Measurements from ENCODE around the gene ZNF333.

The ZNF333 gene

DNA sequence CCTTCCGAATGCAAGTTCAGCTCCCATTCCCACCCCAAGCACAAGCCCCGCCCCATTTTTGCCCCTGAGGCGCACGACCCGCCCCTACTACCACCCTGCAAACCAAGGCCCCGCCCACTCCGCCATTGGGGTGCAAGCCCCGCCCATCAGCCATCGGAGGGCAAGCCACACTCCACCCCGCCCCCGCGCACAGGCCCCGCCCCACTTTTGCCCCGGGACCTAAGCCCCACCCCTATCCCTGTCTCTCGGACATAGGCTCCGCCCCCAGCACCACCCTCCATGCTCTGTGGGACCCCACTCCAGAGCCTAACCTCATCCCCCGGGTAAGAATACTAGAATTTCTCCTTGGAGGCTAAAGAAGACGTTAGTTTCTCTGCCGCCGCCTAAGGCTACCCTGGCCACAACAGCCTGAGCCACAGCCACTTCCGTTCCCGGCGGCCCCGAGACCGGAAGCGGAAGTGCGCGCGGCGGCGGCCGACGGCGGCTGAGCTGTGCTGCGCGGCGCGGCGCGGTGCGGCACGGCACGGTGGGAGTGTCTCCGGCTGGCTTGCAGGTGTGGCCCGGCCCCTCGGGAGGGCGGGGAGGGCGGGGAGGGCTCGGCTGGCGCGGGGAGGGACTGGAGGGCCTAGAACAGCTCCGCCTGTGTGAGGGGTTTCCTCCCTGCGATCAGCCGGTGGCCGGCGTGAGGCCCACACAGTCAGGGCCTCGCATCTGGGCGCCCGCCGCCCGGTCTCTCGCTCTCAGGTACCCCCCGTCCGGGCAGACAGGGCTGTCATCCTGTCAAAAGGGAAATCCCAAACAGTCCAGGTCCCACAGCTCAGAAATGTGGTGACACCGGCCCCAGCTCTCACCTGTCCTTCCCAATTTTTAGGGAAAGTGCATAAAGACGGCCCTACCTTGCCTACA is at the start of gene ZNF333:
ZNF333 (plus strand) TSS at position 451 of the 906 bp plus-strand sequence. CDS start 3,444 bp downstream, outside the sequence.
- Histone ChIP-seq H3K4me3 (peak within 1 kb of the TSS; percentile 61), H3K9me3 (no peaks in the 10 kb centered on the region), H3K36me3 (replicated peaks) (no peaks in the 10 kb centered on the region), H3K4me1 (peaks cover 9% of the 10 kb centered on the region), H3K27me3 (ENCODE audit: low read depth) (no peaks in the 10 kb centered on the region)
- peak; percentile 86 to 100 for DNase-seq (ENCODE audit: low spot score in 2 of 2)
- in situ Hi-C loops (cut with MboI; ENCODE audit: low sequenced_read_pairs), result loop anchor here (5.0 kb wide), 1 partner anchor 118 kb away; the partner anchor contains the start of gene NDUFB7

DNA sequence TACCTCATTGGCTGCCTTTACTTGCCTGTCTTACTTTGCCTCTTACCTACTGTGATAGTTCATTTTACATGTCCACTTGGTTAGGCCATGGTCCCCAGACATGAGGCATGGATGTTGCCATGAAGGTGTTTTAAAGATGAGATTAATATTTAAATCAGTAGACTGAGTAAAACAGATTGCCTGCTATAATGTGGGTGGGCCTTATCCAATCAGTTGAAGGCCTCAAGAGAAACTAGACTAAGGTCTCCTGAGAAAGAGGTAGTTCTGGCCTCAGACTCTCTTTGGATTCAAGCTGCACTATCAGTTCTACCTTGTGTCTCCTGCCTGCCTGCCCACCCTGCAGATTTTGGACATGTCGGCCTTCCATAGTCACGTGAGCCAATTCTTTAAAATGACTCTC is 41.3 kb upstream of the ZNF333 start:
- no peaks in the 10 kb centered on the region for H3K27me3 ChIP-seq (ENCODE audit: low read depth)
- DNase-seq (ENCODE audit: low spot score in 2 of 2), result no peak
- in situ Hi-C loops (cut with MboI; ENCODE audit: low sequenced_read_pairs), result no loop called here
- H3K4me1 ChIP-seq, result no peaks in the 10 kb centered on the region
- H3K9me3 ChIP-seq, result no peaks in the 10 kb centered on the region
- H3K4me3 ChIP-seq, result no peak overlapping the region
- no peaks in the 10 kb centered on the region for H3K36me3 ChIP-seq (replicated peaks)

- Histone ChIP-seq H3K27me3 (ENCODE audit: low read depth) (no peaks in the 10 kb centered on the region), H3K4me1 (no peaks in the 10 kb centered on the region), H3K4me3 (no peak overlapping the region), H3K36me3 (replicated peaks) (no peaks in the 10 kb centered on the region), H3K9me3 (no peaks in the 10 kb centered on the region)
- in situ Hi-C loops (cut with MboI; ENCODE audit: low sequenced_read_pairs), result no loop called here
- no peak for DNase-seq (ENCODE audit: low spot score in 2 of 2)
Observed at GRCh38 chr19:14649020-14649419, 40.8 kb upstream of the ZNF333 start.

- in situ Hi-C loops (cut with MboI; ENCODE audit: low sequenced_read_pairs), result no loop called here
Observed at GRCh38 chr19:14650161-14650560, 39.7 kb upstream of the ZNF333 start.

GRCh38 chr19:14654786-14655560 is 34.9 kb upstream of the ZNF333 start:
- Histone ChIP-seq H3K36me3 (replicated peaks) (no peaks in the 10 kb centered on the region), H3K27me3 (ENCODE audit: low read depth) (no peaks in the 10 kb centered on the region), H3K4me3 (no peak overlapping the region), H3K4me1 (no peaks in the 10 kb centered on the region), H3K9me3 (no peaks in the 10 kb centered on the region)
- no peak for DNase-seq (ENCODE audit: low spot score in 2 of 2)
- in situ Hi-C loops (cut with MboI; ENCODE audit: low sequenced_read_pairs), result no loop called here

More at GRCh38 chr19:14650161-14650560, 39.7 kb upstream of the ZNF333 start:
- no peak overlapping the region for H3K4me3 ChIP-seq
- H3K36me3 ChIP-seq (replicated peaks), result no peaks in the 10 kb centered on the region
- no peaks in the 10 kb centered on the region for H3K9me3 ChIP-seq
- no peak for DNase-seq (ENCODE audit: low spot score in 2 of 2)
- no peaks in the 10 kb centered on the region for H3K27me3 ChIP-seq (ENCODE audit: low read depth)
- no peaks in the 10 kb centered on the region for H3K4me1 ChIP-seq

- Histone ChIP-seq H3K36me3 (replicated peaks) (no peaks in the 10 kb centered on the region), H3K4me3 (no peak overlapping the region), H3K9me3 (no peaks in the 10 kb centered on the region), H3K4me1 (no peaks in the 10 kb centered on the region), H3K27me3 (ENCODE audit: low read depth) (no peaks in the 10 kb centered on the region)
- in situ Hi-C loops (cut with MboI; ENCODE audit: low sequenced_read_pairs), result no loop called here
- DNase-seq (ENCODE audit: low spot score in 2 of 2), result no peak
Observed at GRCh38 chr19:14655726-14656125, 34.1 kb upstream of the ZNF333 start.

DNA sequence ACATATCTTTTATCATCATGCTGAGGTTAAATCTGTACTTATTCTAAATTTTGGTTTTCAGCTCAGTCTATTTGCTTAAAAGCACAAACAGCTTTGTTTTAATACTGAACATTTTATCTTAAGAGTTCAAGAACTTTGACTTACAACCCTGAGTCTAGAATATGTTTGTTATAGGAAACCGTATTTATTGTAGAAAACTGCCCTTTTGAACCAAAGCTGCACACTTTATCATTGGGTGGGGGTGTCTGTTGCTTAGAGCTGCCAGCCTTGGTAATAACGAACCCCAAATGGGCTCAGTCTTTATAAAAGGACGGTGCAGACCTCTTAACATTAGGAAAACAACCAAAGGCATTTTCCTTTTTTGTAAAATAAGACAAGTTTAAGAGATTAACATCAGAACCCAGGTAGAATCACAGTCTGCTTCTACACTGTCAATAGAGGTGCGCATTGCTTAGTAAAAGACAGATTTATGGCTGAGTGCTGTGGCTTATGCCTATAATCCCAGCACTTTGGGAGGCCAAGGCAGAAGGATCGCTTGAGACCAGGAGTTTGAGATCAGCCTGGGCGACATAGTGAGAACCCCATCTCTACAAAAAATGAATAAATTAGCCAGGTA is 29.9 kb upstream of the ZNF333 start:
- Histone ChIP-seq H3K4me1 (no peaks in the 10 kb centered on the region), H3K9me3 (no peaks in the 10 kb centered on the region), H3K27me3 (ENCODE audit: low read depth) (no peaks in the 10 kb centered on the region), H3K36me3 (replicated peaks) (no peaks in the 10 kb centered on the region), H3K4me3 (no peak overlapping the region)
- in situ Hi-C loops (cut with MboI; ENCODE audit: low sequenced_read_pairs), result no loop called here
- DNase-seq (ENCODE audit: low spot score in 2 of 2), result no peak

DNA sequence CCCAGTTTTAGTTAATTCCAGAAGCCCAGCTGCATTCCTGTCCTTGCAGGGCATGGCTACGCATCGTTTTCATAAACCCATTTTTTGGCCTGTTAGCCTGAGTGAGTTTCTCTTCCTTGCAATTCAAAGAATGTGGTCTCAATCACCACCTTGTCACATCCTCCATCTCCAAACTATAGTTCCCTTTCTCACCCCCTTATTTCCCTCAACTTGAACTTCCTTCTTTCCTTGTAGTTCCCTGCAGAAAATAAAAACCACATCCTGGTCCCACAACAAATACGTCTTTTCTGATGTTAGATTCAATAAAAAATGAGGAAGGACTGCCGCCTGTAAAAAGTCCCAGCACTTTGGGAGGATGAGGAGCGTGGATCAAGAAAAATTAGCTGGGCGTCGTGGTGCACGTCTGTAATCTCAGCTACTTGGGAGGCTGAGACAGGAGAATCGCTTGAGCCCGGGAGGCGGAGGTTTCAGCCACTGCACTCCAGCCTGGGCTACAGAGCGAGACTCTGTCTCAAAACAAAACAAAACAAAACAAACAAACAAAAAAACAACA is 28.4 kb upstream of the ZNF333 start:
- Histone ChIP-seq H3K4me1 (no peaks in the 10 kb centered on the region), H3K27me3 (ENCODE audit: low read depth) (no peaks in the 10 kb centered on the region), H3K36me3 (replicated peaks) (no peaks in the 10 kb centered on the region), H3K4me3 (no peak overlapping the region), H3K9me3 (no peaks in the 10 kb centered on the region)
- in situ Hi-C loops (cut with MboI; ENCODE audit: low sequenced_read_pairs), result no loop called here
- no peak for DNase-seq (ENCODE audit: low spot score in 2 of 2)

DNA sequence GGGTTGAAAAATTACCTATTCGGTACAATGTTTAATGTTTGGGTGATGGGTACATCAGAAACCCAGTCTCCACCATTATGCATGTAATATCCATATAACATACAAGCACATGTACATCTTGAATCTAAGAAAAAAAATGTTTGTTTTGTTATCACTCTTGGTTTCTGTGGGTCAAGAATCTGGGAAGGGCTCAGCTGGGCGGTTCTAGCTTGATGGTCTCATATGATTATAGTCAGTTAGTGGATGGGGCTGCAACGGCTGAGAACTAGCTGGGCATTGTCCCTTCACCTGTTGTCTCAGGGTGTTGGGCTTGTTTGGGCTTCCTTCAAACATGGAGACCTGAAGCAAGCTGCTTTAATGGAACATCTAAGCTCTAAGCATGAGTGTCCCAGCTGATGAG is 19.9 kb upstream of the ZNF333 start:
- DNase-seq (ENCODE audit: low spot score in 2 of 2), result no peak
- Histone ChIP-seq H3K9me3 (no peaks in the 10 kb centered on the region; the same call in 1 of the 2 replicates), H3K4me1 (no peaks in the 10 kb centered on the region), H3K36me3 (replicated peaks) (no peaks in the 10 kb centered on the region), H3K4me3 (no peak overlapping the region), H3K27me3 (ENCODE audit: low read depth) (peaks cover 20% of the 10 kb centered on the region; the same call in 1 of the 2 replicates)
- in situ Hi-C loops (cut with MboI; ENCODE audit: low sequenced_read_pairs), result no loop called here

GRCh38 chr19:14670408-14670807 is 19.4 kb upstream of the ZNF333 start:
- Histone ChIP-seq H3K4me1 (no peaks in the 10 kb centered on the region), H3K4me3 (no peak overlapping the region), H3K36me3 (replicated peaks) (no peaks in the 10 kb centered on the region), H3K27me3 (ENCODE audit: low read depth) (peaks cover 22% of the 10 kb centered on the region; the same call in 1 of the 2 replicates), H3K9me3 (no peaks in the 10 kb centered on the region; the same call in 1 of the 2 replicates)
- no peak for DNase-seq (ENCODE audit: low spot score in 2 of 2)
- in situ Hi-C loops (cut with MboI; ENCODE audit: low sequenced_read_pairs), result no loop called here

GRCh38 chr19:14672188-14672872 is 17.5 kb upstream of the ZNF333 start:
- Histone ChIP-seq H3K36me3 (replicated peaks) (no peaks in the 10 kb centered on the region), H3K27me3 (ENCODE audit: low read depth) (peaks cover 22% of the 10 kb centered on the region; the same call in 1 of the 2 replicates), H3K4me3 (no peak overlapping the region), H3K4me1 (no peaks in the 10 kb centered on the region), H3K9me3 (no peaks in the 10 kb centered on the region; the same call in 1 of the 2 replicates)
- no peak for DNase-seq (ENCODE audit: low spot score in 2 of 2)
- in situ Hi-C loops (cut with MboI; ENCODE audit: low sequenced_read_pairs), result no loop called here

- no peaks in the 10 kb centered on the region for H3K4me1 ChIP-seq
- peaks cover 22% of the 10 kb centered on the region; the same call in 1 of the 2 replicates for H3K27me3 ChIP-seq (ENCODE audit: low read depth)
- no peaks in the 10 kb centered on the region; the same call in 1 of the 2 replicates for H3K9me3 ChIP-seq
- in situ Hi-C loops (cut with MboI; ENCODE audit: low sequenced_read_pairs), result no loop called here
- no peaks in the 10 kb centered on the region for H3K36me3 ChIP-seq (replicated peaks)
- no peak overlapping the region for H3K4me3 ChIP-seq
- no peak for DNase-seq (ENCODE audit: low spot score in 2 of 2)
Observed at GRCh38 chr19:14673088-14673487, 16.8 kb upstream of the ZNF333 start.

DNA sequence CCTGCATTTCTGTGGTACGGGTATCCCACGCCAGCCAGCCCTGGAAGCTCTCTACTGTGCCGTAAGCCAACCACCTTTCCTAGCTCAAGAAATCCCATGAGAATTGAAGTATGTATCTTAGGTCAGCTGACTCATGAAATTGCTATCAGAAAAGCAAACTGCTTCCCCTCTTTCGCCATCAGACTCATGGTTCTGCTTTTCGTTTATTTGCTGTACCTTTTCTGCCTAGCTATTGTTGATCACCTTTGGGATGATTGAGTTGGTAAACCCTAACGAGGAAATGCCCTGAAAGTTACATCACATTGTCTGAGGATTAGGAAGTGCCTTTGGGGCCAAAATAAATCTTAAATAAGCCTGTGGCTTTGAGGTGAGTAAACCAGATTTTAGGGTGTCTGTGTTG is 15.1 kb upstream of the ZNF333 start, which contains the start of gene ADGRE3:
ADGRE3 (minus strand) TSS at position 81 of the 400 bp plus-strand sequence; CDS start at position 7, 74 bp downstream.
- no peaks in the 10 kb centered on the region for H3K9me3 ChIP-seq
- H3K36me3 ChIP-seq (replicated peaks), result no peaks in the 10 kb centered on the region
- in situ Hi-C loops (cut with MboI; ENCODE audit: low sequenced_read_pairs), result no loop called here
- no peak within 1 kb of the TSS for H3K4me3 ChIP-seq
- peaks cover 18% of the 10 kb centered on the region; the same call in 1 of the 2 replicates for H3K27me3 ChIP-seq (ENCODE audit: low read depth)
- H3K4me1 ChIP-seq, result no peaks in the 10 kb centered on the region
- DNase-seq (ENCODE audit: low spot score in 2 of 2), result no peak
